ENCODE results near the gene EPAS1.

Gene EPAS1

DNA sequence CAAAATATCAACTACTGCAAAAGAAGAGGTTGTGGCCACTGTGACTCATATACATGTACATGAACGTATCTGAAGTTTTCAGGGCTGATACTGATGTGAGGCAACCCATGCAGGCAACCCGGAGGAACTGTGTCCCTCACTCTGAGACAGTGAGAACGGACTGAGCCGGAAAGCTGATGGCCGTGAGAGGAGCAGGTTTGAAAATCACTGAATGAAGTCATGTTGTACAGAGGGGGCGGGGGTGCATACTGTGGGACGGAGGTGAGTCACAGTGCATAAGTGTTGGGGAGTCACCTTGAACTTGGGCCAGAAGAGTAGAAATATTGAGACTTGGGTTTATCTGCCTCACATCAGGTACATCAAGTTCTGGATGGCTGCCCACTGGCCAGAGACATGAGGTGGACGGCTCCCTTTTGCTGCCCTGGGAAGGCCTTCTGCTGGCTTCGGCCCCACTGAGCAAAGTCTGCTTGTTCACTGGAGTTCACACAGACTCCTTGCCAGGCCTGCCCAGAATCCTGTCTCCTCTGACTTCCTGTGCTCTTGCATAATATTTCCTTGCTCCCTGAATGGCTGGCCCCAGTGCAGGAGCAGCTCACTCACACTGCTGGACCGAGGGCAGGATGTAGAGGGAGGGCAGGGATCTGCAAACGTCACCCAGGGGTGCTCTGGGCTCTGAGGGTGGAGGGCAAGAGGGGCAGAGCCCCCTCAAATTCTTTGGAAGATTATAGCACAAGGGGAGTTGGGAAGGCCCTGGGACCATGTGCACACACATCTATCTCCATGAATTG lies 18.1 kb downstream of the EPAS1 start:
- DNase-seq: peak in 5 of 10 donors; percentile 20 to 87 (median 73)
- intact Hi-C loops (cut with DNase I): no loop called here

DNA sequence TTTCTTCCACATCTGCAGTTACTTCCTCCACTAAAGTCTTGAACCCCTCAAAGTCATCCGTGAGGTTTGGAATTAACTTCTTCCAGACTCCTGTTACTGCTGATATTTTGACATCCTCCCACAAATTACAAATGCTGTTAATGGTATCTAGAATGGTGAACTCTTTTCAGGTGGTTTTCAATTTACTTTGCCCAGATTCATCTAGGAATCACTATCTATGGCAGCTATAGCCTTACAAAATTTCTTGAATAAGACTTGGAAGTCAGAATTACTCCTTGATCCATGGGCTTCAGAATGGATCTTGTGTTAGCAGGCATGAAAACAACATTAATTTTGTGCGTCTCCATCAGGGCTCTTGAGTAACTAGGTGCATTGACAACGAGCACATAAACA lies 19.9 kb downstream of the EPAS1 start:
- intact Hi-C loops (cut with DNase I): no loop called here
- no peak for DNase-seq

DNA sequence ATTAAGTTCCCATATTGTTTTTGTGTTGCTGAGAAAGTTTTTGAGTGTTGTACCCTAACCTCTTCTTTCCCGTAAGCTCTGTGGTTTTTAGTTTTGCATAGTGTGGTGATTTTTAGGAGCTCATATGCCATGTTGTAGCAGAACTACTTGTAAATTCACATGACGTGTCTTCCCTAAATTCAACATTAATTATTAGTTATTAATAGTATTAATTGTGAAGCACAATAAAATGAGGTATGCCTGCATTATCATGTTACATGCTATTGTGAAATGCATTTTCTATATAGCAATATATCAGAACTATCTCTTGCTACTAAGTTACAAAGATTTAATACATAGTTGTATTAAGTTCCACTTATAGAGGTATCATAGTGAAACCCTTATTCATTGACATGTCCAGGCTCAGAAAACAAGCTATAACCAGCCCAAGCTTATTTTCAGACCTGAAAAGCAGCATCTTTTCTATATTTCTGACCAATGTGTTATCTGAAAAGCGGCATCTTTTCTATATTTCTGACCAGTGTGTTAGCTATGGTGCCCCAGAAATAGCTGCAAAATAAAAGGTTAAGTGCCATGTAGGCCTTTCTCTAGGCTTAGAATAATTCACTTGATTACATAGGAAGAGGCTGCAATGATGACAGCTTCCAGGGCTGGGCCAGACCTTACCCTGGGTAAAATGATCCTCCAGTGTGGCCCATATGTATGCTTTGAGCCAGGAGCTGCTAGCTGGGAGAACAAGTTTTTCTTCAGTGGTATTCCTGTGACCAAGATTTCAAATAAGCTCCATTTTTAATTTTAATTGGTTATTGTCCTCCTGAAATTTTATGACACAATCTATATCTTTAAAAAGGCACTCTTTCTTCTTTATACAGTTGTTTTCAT lies 21.6 kb downstream of the EPAS1 start:
- DNase-seq: no peak
- intact Hi-C loops (cut with DNase I): no loop called here

DNA sequence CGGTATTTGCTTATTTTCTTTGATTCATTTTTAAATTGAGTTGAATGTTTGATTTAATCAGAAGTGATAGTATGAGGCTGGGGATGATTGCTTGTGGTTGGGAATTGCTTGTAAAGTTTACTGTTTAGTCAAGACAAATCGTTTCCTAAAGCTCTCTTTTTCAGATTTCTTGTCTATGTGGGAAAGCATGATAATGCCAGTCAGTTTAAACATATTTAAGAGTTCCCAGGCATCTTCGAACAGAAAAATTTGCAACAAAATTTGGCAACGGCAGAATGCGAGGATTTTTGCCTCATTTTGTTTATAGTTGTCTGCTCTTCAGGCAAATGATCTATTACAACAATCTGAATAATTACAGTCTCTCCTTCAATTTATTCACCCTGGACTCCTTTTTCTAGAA lies 22.5 kb downstream of the EPAS1 start:
- intact Hi-C loops (cut with DNase I): no loop called here
- DNase-seq: no peak

DNA sequence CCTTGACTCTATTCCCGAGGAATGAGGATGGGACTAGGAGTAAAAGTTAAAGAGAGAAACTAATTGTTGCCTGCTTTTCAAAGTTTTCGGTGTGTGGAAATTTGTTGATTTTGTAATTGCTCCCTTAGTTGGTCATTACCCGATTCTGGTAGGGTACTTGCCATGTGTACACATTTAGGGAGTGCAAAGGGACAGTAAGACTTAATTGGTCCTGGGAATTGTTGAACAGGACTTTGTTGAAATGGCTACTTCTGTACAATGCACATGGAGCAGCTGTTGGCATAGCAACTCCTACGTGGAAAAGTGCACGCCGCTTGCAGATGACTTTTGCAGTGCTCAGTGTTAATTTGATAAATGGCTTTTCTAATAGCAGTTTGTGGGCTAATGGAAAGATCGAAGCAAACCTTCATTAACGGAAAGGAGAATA lies 22.9 kb downstream of the EPAS1 start:
- intact Hi-C loops (cut with DNase I): no loop called here
- no peak for DNase-seq

DNA sequence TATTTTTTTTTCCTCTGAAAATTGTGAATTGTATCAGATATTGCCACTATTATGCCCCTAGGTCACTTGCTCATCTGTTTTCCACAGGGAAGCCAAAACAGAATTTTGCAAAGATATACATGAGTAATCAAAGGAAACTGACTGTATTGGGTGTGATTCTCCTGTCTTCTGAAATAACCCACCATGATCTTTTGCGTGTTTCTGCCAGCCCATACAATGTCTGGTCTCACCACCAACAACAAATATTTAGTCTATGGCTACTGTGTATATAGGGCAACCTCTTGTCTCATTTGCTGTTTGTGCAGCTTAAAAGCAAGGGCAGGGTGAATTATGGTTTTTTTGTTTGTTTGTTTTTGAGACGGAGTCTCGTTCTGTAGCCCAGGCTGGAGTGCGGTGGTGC lies 26.5 kb downstream of the EPAS1 start:
- intact Hi-C loops (cut with DNase I): no loop called here
- no peak for DNase-seq

DNA sequence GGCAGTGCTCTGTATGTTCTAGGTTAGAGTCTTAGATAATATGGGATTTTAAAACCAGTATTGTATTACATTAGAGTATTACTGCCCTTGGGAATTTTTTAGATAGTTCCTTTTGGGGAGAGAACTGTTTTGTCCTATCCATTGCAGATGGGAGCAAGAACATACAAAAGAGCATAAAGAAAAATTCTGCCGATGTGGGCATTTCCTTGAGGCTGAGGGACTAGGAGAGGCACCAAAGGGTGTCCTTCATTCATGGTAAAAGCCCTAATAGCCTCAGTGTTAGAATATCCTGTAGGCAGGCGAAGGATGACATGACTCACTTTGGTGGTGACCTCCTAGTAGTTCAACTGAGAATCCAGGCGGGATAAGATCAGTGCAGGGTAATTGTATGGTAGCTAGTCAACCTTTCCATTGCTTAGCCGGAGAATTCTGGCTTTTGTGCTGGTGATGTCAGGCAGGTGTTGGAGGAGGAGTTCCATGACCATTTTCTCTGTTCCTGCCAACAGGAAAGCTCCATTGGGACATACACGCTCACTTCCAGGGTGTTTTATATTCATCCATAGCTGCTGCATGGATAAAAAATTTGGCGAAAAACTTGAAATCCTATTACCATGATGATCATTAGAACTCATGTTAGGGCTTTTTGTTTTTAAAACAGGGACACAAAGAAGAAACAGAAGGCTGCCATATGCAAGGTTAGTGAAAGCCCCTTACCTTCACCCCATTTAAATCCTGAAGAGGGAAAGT lies 28.1 kb downstream of the EPAS1 start:
- intact Hi-C loops (cut with DNase I): no loop called here

DNA sequence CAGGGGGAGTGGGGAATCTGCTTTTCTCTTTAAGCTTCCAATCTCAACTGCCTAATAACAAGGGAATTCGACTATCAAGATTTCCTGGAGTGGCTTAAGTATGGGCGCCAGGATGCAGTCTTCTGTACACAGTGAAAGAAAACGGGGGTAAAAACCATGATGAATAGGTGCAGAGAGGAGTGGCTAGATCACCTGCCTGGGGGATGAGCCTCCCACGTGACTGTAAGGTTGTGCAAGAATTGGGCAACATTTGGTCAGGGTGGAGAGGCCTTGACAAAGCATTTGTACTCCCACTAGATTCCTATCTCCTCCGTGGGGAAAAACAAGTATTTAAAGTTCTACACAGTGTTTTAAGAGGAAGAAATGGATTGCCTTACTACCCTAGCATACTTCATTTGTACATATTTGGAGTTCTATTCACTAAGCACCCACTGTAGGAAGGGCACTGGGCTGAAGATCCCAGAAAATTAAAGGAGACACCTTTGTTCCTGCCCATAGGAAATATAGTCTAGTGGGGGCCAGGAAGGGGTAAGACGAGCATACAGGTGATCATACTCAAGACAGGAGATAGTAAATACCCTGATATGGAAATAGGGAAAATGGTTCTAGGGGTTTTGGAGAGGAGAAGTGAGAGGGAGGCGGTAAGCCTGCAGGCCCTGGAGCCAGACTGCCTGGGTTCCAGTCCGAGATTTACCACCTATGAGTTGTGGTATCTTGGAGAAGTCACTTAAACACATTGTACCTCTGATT lies 29.2 kb downstream of the EPAS1 start:
- no peak for DNase-seq
- intact Hi-C loops (cut with DNase I): no loop called here

More for the DNA sequence above, 28.1 kb downstream of the EPAS1 start:
- DNase-seq: no peak

DNA sequence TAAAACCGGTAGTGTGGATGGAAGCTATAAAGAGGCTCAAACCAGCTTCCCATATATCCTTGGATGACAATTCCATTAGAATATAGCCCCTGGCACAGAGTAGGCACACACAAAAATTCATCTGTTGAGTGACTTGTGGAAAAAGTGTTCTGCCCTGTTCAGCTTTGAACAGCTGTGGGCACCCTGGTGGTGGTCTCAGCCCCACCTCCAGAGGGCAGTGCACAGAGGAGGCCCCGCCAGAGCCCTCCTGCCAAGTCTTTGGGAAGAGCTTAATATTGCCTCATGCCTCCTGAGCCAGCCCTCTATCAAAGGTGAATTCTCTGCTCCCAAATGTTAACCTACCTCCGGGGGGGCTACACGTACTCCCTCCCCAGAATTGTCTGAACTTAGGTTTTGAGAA lies 30.4 kb downstream of the EPAS1 start:
- intact Hi-C loops (cut with DNase I): no loop called here
- DNase-seq: no peak

DNA sequence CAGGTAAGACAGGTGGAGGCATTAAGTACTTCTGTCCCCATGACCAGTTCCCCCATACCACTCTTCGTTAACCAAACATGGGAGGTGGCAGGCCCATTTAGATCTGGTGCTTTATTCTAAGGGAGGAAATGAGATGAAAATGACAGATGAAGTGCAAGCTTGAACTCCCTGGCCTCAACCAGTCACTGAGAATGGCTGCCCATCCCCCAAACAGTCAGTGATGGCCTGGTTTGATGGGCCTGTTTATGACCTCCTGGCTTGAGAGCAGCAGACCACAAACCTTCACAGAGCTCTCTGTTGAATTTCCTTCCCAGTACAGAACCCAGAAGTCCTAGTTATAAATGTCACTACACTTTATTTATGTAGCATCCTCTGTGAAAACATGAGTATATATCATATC lies 31.1 kb downstream of the EPAS1 start:
- no peak for DNase-seq
- intact Hi-C loops (cut with DNase I): no loop called here

DNA sequence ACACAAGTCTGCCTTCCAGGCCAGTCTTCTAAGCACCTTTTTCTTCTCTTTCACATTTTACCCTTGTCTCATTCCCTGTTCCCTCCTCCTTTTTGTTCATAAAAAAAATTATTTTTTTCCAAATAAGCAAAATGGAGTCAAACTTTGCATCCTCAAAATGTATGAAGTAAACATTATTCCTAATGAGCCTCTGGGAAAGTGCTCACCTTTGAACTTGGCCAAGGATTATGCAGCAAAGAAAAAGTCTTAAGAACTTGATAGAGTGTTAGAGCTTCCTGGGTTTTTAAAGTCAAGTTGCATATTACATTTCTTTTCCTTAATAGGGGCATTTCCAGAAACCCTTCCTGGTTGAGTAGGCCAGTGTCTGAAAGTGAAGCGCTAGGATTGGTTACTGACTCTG lies 31.6 kb downstream of the EPAS1 start:
- intact Hi-C loops (cut with DNase I): no loop called here
- no peak for DNase-seq

DNA sequence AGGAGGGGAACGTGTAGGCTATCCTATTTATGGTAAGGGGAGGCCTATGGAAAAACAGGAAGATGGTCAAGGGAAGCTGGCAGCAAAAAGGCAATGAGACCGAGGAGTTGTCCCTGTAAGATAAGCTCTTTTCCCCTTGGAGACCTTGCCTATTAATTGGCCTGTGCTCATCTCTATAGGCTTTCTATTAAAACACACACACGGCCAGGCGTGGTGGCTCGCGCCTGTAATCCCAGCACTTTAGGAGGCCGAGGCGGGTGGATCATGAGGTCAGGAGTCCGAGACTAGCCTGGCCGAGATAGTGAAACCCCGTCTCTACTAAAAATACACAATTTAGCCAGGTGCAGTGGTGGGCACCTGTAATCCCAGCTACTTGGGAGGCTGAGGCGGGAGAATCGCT lies 32.1 kb downstream of the EPAS1 start:
- intact Hi-C loops (cut with DNase I): no loop called here
- DNase-seq: no peak

DNA sequence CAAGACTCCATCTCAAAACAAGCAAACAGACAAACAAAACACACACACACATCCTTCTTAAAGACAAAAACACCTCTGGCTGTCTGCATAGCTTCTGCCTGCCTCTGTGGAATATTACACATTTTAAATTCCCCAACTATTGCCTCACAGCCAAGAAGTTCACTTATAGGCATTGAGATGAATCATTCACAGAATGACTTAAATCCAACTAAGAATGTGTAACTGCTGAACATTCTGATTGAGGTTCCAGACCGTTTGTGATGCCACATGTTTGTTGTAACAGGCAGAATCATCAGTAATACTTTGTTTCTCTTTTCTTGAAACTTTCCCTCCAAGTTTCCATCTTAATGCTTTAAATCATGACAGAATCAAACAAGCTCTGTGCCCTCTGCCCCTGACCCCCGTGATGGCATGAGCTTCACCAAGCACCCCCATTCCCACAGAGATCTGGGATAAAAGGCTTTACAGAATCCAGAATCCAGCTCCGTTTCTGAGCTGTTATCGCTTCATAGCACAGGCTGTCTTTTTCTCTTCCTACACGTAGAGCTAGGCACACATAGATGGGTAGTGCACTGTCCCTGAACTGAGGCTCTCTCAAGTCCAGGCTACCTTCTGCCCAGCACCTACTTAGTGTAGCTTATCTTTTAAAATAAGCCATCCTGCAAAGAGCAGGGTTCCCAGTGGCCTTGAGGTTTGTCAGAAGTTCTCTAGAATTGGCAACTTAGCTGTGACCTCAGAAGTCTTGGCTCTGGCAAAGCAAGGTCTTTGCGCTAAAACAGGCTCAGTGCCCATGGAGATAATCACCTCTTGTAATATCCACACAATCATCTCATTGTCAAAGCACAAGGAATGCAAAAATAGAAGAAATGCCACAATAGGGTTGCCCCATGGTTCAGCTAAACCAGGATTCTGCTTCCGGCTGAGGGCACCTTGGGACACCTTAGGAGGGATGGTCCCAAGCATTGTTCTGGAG lies 32.9 kb downstream of the EPAS1 start:
- intact Hi-C loops (cut with DNase I): no loop called here
- DNase-seq: no peak

DNA sequence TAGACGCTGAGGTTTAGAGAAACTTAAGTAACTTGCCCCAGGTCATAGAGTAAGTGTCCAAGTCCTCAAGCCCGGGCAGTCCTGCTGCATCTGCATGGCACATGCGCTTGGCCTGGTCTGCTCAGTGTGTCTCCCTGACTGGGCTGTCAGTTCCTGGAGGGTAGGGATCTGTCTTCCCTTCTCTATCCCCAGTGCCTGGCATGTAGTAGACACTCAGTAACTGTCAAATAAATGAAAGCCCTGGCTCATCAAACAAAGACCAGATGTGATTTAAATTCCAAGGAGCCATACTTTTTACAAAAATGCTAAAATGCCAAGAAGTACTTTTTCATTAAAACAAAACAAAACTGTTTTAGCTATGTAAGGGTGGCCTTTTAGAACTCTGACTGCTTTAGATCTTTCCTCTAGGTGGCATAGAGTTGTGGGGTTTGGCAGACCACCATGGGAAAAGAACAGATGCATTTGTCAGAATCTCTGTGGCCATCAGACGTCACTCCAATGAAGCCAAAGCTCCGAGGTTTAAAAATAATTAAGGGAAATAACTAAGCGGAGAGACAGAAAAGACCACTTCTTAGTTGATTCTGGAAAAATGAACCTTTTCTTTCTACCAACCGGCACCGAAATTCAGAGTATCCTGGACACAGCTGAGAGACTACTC lies 34.0 kb downstream of the EPAS1 start:
- DNase-seq: no peak
- intact Hi-C loops (cut with DNase I): no loop called here

DNA sequence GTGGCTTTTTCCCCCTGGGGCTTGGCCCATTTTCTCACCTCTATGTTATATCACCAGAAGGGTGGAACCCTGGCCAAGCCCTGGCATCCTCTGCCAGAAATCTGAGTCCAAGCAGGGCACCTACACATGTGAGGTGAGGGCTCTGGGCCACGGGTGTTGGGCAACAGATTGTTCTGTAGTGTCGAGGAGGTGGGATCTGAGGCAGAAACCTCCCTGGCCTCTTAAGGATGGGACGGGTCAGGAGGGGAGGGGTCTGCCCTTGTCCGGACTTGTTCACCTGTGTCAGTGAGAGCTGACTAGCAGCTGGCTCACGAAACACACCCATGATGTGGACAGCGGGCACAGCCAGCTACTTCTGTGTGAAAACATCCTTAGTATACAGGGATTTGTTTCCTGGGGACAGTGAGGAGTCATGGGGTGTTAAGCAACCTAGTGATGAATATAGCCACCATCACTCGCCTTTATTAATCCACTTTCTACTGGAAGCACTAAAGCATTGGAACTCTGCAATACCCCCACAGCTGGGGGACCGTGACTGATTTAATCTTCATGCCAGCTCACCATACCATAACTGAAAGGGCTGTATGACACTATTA lies 35.6 kb downstream of the EPAS1 start:
- intact Hi-C loops (cut with DNase I): no loop called here
- no peak for DNase-seq

DNA sequence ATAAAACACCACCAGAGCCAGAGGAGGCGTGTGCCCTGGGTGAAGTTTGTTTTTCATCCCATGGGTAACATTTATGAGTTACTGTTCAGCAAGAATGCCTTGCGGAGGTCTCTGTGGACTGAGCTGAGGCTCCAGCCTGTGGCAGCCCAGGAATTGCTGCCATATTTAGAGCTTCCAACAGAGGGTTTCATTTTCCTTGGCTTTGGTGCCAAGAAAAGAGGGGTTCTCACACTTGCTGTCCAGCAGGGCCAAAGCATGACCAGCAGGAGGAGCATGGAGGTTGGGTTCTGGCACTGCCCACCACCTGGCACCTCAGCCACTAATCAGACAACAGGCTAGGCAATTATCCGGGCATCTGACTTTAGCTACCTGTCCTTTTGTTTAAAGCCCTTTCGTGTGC lies 36.7 kb downstream of the EPAS1 start:
- intact Hi-C loops (cut with DNase I): no loop called here
- DNase-seq: no peak

DNA sequence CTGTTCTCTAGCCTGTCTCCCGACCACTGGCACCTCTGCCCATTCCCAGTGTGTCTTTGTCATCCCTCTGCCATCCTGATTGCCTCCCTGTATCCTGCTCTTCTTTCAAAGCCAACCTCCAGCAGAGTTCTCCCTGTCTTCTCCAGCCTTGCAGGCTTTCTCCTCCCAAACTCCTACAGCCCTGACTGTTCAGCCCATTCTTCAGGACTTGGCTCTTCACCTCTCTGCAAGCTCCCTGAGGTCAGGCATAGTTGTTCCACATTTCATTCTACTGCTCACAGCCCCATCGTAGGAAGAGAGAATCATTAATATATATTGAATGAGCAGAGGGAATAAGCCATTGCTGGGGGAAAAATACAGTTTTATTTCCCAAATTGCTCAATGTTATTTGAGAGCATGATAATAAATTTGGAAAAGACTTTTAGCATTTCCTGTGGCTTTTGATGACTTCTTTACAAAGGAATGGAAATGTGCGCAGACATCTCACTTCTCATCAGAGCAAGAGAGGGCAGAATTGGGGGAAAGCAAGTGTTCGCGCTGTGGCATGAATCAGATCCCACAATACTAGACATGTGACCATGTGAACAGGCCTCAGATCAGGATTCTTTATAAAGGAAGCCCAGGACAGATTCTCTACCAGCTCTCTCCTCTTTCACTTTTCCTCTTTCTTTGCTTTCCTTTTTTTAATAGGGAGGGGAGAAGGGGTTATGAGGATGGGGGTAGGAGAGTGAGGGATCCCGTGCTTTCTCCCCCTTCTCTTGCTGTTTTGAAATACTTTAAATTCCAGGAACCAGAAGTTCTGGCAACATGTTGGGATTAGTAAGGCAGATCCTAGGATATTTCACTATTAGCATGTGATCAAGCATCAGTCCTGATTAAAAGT lies 37.4 kb downstream of the EPAS1 start:
- no peak for DNase-seq
- intact Hi-C loops (cut with DNase I): no loop called here
